AG09319 (cell line): ENCODE results near the gene LCA5L.

Experiments
- DNase-seq: peaks from one replicate; pipeline ENCODE4 v3.0.0-alpha.2; 2010; ENCODE audit warnings: low read depth; ENCODE audit errors: extremely low read depth
- CTCF ChIP-seq: IDR thresholded peaks from 2 replicates; pipeline ENCODE4 v1.5.1; 2011; ENCODE audit warnings: low read depth, mild to moderate bottlenecking, inconsistent platforms, low read length, moderate library complexity

LCA5L gene

GRCh38 chr21:39363607-39364555 lies 81.7 kb downstream of the LCA5L start:
- DNase-seq, result no peak
- TF ChIP-seq CTCF, result no peak

- TF ChIP-seq CTCF, result no peak
- DNase-seq, result no peak
Measured at GRCh38 chr21:39362733-39363132, 82.8 kb downstream of the LCA5L start.

- no peak for TF ChIP-seq CTCF
- no peak for DNase-seq
Measured at GRCh38 chr21:39359382-39359781, 86.2 kb downstream of the LCA5L start.
